Liver (tissue), 3 donors: ENCODE measurements around the gene SLC4A7.

ENCODE experiments used
- ATF3 ChIP-seq: IDR thresholded peaks from 2 replicates; pipeline ENCODE4 v1.6.1; 2016; ENCODE audit warnings: antibody characterized with exemption
- CTCF ChIP-seq: fragments of 150-350 bp; IDR thresholded peaks from 2 replicates; pipeline ENCODE4 v1.5.1; 2017; ENCODE audit warnings: improper control_type of control experiment, low read depth, low read length; ENCODE audit not compliant: missing input control
- JUND ChIP-seq, 2 donors: IDR thresholded peaks; 2 replicates each; pipeline ENCODE4 v1.6.1; 2016; ENCODE audit warnings: antibody characterized with exemption in 2 of 2
- donor health status: healthy.
- donor health status: healthy.

GRCh38 chr3:27342267-27342666 lies 141.9 kb downstream of the SLC4A7 start:
- TF ChIP-seq CTCF, result no peak
- no peak for TF ChIP-seq ATF3
- TF ChIP-seq JUND (IDR thresholded peaks at IDR 0.05), result no peak
